PC-3 (cell line): ENCODE results near the gene SEMA4C. TPM values are rescaled to one million over a fixed set of nuclear protein-coding genes. Genes with fewer than 3 reads are reported as not detected.

Source experiments
- ATAC-seq: fragments of 200-7000 bp; cut with Tn5 transposase; 2 replicates; pipeline ENCODE4 v1.9.1; 2020; ENCODE audit warnings: mild to moderate bottlenecking, moderate library complexity
- BruUV-seq: library from RNA; stranded (reverse); fragments of 400-500 nt; replicated peaks from 2 replicates; lab custom pipeline; 2021; lab: Mats Ljungman, UMichigan
- CTCF ChIA-PET: fragments of 300-600 bp; sonication (Branson Sonifier 250); formaldehyde crosslinking; loops from one replicate; lab custom pipeline; 2022; ENCODE audit warnings: antibody characterized with exemption; lab: Charles Lee
- POLR2A ChIA-PET: fragments of 300-600 bp; sonication (Branson Sonifier 250); formaldehyde crosslinking; loops from one replicate; lab custom pipeline; 2022; ENCODE audit warnings: antibody characterized with exemption; ENCODE audit not compliant: unreplicated experiment; lab: Charles Lee
- DNase-seq: peaks from one replicate; pipeline ENCODE4 v3.0.0-alpha.2; 2015
- H2AFZ ChIP-seq: fragments of 300-600 bp; sonication (generic); 2 replicates; pipeline ENCODE4 v1.6.0; 2016; ENCODE audit warnings: antibody characterized with exemption, low read length
- H3F3A ChIP-seq: fragments of 300-600 bp; sonication (generic); one replicate; pipeline ENCODE4 v1.6.0; 2017; ENCODE audit warnings: antibody characterized with exemption, low read length, control low read depth, mild to moderate bottlenecking; ENCODE audit not compliant: unreplicated experiment
- H3K27ac ChIP-seq: fragments of 300-600 bp; sonication (generic); 2 replicates; pipeline ENCODE4 v1.5.1; 2016; ENCODE audit warnings: mild to moderate bottlenecking, low read length
- H3K27me3 ChIP-seq: fragments of 300-600 bp; sonication (generic); 2 replicates; pipeline ENCODE4 v1.6.1; 2016; ENCODE audit warnings: low read length, mixed read lengths
- H3K36me3 ChIP-seq: fragments of 300-600 bp; sonication (generic); 2 replicates; pipeline ENCODE4 v1.6.1; 2016; ENCODE audit warnings: low read depth, mixed run types, low read length, mixed read lengths
- H3K4me1 ChIP-seq: fragments of 300-600 bp; sonication (generic); 2 replicates; pipeline ENCODE4 v1.5.1; 2016; ENCODE audit warnings: low read length; ENCODE audit not compliant: insufficient read depth
- H3K4me2 ChIP-seq: fragments of 300-600 bp; sonication (generic); 2 replicates; pipeline ENCODE4 v1.6.0; 2016; ENCODE audit warnings: low read length
- H3K4me3 ChIP-seq: fragments of 300-600 bp; sonication (generic); 2 replicates; pipeline ENCODE4 v1.5.1; 2016; ENCODE audit warnings: mild to moderate bottlenecking, low read length, mixed read lengths
- H3K79me2 ChIP-seq: fragments of 300-600 bp; sonication (generic); 2 replicates; pipeline ENCODE4 v1.6.1; 2017; ENCODE audit warnings: low read length, mixed read lengths
- H3K9ac ChIP-seq: fragments of 300-600 bp; sonication (generic); 2 replicates; pipeline ENCODE4 v1.6.0; 2016; ENCODE audit warnings: mild to moderate bottlenecking, low read length
- H3K9me2 ChIP-seq: fragments of 300-600 bp; sonication (generic); replicated peaks from 2 replicates; pipeline ENCODE4 v1.6.1; 2016; ENCODE audit warnings: mixed run types, low read length, mixed read lengths
- H3K9me3 ChIP-seq: fragments of 300-600 bp; sonication (generic); 2 replicates; pipeline ENCODE4 v1.6.1; 2016; ENCODE audit warnings: low read length, mixed read lengths
- H4K20me1 ChIP-seq: fragments of 300-600 bp; sonication (generic); 2 replicates; pipeline ENCODE4 v1.6.1; 2016; ENCODE audit warnings: low read length, mixed read lengths
- CTCF ChIP-seq: fragments of 300-600 bp; sonication (generic); conservative IDR thresholded peaks from 2 replicates; pipeline ENCODE4 v1.5.1; 2017; ENCODE audit warnings: antibody characterized with exemption, low read depth, mild to moderate bottlenecking, low read length
- EZH2 ChIP-seq: fragments of 300-600 bp; sonication (generic); IDR thresholded peaks from one replicate; pipeline ENCODE4 v1.6.1; 2017; ENCODE audit warnings: antibody characterized with exemption, mild to moderate bottlenecking, low read length; ENCODE audit not compliant: unreplicated experiment
- EZH2phosphoT487 ChIP-seq: fragments of 300-600 bp; sonication (generic); IDR thresholded peaks from 2 replicates; pipeline ENCODE4 v1.6.1; 2018; ENCODE audit warnings: mild to moderate bottlenecking, antibody characterized with exemption, low read length, borderline replicate concordance
- intact Hi-C: fragments of 100-400 bp; cut with micrococcal nuclease; formaldehyde crosslinking; loops from 2 replicates; pipeline ENCODE4 v1.9.0; 2023
- total RNA-seq: library from RNA; depleted of rRNA; stranded (reverse); fragments of >200 nt; gene quantifications from 2 replicates; pipeline ENCODE4 v1.2.3, GENCODE V29; 2014

SEMA4C gene
- total RNA-seq, 1 experiment from 2014 or later: 20.6 TPM

GRCh38 chr2:96895032-96895745, 25.3 kb upstream of the SEMA4C start:
- Histone ChIP-seq H3K27ac (peak overlapping the region; percentile 12; the same call in 1 of the 2 replicates), H3K9me2 (no peaks in the 10 kb centered on the region), H3K27me3 (no peaks in the 10 kb centered on the region), H3K79me2 (no peaks in the 10 kb centered on the region), H3K9ac (no peak overlapping the region), H4K20me1 (no peaks in the 10 kb centered on the region), H3K4me2 (peak overlapping the region; percentile 21), H3F3A (no peaks in the 10 kb centered on the region), H3K4me3 (no peak overlapping the region), H3K36me3 (no peaks in the 10 kb centered on the region), H3K9me3 (no peaks in the 10 kb centered on the region), H3K4me1 (peaks cover 28% of the 10 kb centered on the region), H2AFZ (peak overlapping the region; percentile 8; the same call in 1 of the 2 replicates)
- no TSS peak for BruUV-seq
- TF ChIP-seq EZH2phosphoT487: no peak
- TF ChIP-seq CTCF: no peak
- no peak for TF ChIP-seq EZH2
- intact Hi-C loops: no loop called here
- DNase-seq (no peak), ATAC-seq (peak; percentile 76)
- POLR2A ChIA-PET: no interaction called here
- CTCF ChIA-PET: no interaction called here

GRCh38 chr2:96894151-96894531, 24.3 kb upstream of the SEMA4C start:
- Histone ChIP-seq H3K4me3 (no peak overlapping the region), H3K4me1 (peaks cover 27% of the 10 kb centered on the region), H3K79me2 (no peaks in the 10 kb centered on the region), H4K20me1 (no peaks in the 10 kb centered on the region), H3K9me3 (no peaks in the 10 kb centered on the region), H3K36me3 (no peaks in the 10 kb centered on the region), H2AFZ (no peak overlapping the region), H3K9me2 (no peaks in the 10 kb centered on the region), H3F3A (no peaks in the 10 kb centered on the region), H3K9ac (no peak overlapping the region), H3K4me2 (no peak overlapping the region), H3K27ac (no peak overlapping the region), H3K27me3 (no peaks in the 10 kb centered on the region)
- ATAC-seq: no peak
- ChIA-PET POLR2A (no interaction called here), CTCF (no interaction called here)
- no TSS peak for BruUV-seq
- intact Hi-C loops: no loop called here
- DNase-seq: no peak
- TF ChIP-seq EZH2phosphoT487: no peak

- Histone ChIP-seq H4K20me1 (no peaks in the 10 kb centered on the region), H3K36me3 (no peaks in the 10 kb centered on the region), H3K4me1 (peaks cover 26% of the 10 kb centered on the region), H3K27ac (no peak overlapping the region), H3F3A (no peaks in the 10 kb centered on the region), H3K27me3 (no peaks in the 10 kb centered on the region), H3K9ac (no peak overlapping the region), H3K4me2 (no peak overlapping the region), H3K9me3 (no peaks in the 10 kb centered on the region), H3K79me2 (no peaks in the 10 kb centered on the region), H2AFZ (no peak overlapping the region), H3K4me3 (no peak overlapping the region), H3K9me2 (no peaks in the 10 kb centered on the region)
- BruUV-seq: no TSS peak
- no peak for ATAC-seq
- ChIA-PET CTCF (no interaction called here), POLR2A (no interaction called here)
- TF ChIP-seq CTCF (no peak), EZH2 (no peak), EZH2phosphoT487 (no peak)
- no peak for DNase-seq
- intact Hi-C loops: no loop called here
These were observed 23.6 kb upstream of the SEMA4C start for GRCh38 chr2:96893289-96894150.
